Smooth muscle cell (in vitro differentiated cells): ENCODE data around the gene NSD1. TPM values are rescaled to one million over a fixed set of nuclear protein-coding genes. Genes with fewer than 3 reads are reported as not detected.

Source experiments
- DNase-seq: peaks from one replicate; lab custom pipeline; 2025; ENCODE audit not compliant: unreplicated experiment; lab: John Stamatoyannopoulos, UW
- H2AFZ ChIP-seq: fragments of 200-600 bp; sonication (generic); 2 replicates; pipeline ENCODE4 v1.6.0; 2016; ENCODE audit warnings: antibody characterized with exemption, low read depth, mild to moderate bottlenecking
- H3F3A ChIP-seq: fragments of 200-600 bp; sonication (generic); 2 replicates; pipeline ENCODE4 v1.6.0; 2017; ENCODE audit warnings: antibody characterized with exemption, low read depth
- H3K27ac ChIP-seq: fragments of 200-600 bp; sonication (generic); 2 replicates; pipeline ENCODE4 v1.5.1; 2016; ENCODE audit warnings: low read depth, mild to moderate bottlenecking
- H3K27me3 ChIP-seq: fragments of 200-600 bp; sonication (generic); 2 replicates; pipeline ENCODE4 v1.6.1; 2016; ENCODE audit warnings: low read depth, mild to moderate bottlenecking
- H3K36me3 ChIP-seq: fragments of 200-600 bp; sonication (generic); 2 replicates; pipeline ENCODE4 v1.5.1; 2016; ENCODE audit warnings: low read depth
- H3K4me1 ChIP-seq: fragments of 200-600 bp; sonication (generic); 2 replicates; pipeline ENCODE4 v1.5.1; 2016; ENCODE audit warnings: low read depth
- H3K4me2 ChIP-seq: fragments of 200-600 bp; sonication (generic); 2 replicates; pipeline ENCODE4 v1.6.0; 2016; ENCODE audit warnings: mild to moderate bottlenecking
- H3K4me3 ChIP-seq: fragments of 200-600 bp; sonication (generic); 2 replicates; pipeline ENCODE4 v1.5.1; 2016; ENCODE audit warnings: mild to moderate bottlenecking
- H3K79me2 ChIP-seq: fragments of 200-600 bp; sonication (generic); 2 replicates; pipeline ENCODE4 v1.6.0; 2016; ENCODE audit warnings: low read depth, mild to moderate bottlenecking
- H3K9ac ChIP-seq: fragments of 200-600 bp; sonication (generic); 2 replicates; pipeline ENCODE4 v1.6.0; 2016; ENCODE audit warnings: low read depth
- H3K9me3 ChIP-seq: fragments of 200-600 bp; sonication (generic); replicated peaks from 2 replicates; pipeline ENCODE4 v1.5.1; 2016; ENCODE audit warnings: low read depth
- H4K20me1 ChIP-seq: fragments of 200-600 bp; sonication (generic); 2 replicates; pipeline ENCODE4 v1.6.0; 2016; ENCODE audit warnings: low read depth
- CTCF ChIP-seq: fragments of 200-600 bp; sonication (generic); IDR thresholded peaks from 2 replicates; pipeline ENCODE4 v1.5.1; 2017; ENCODE audit warnings: borderline replicate concordance, mild to moderate bottlenecking, antibody characterized with exemption; ENCODE audit not compliant: insufficient read depth, poor library complexity, severe bottlenecking
- WGBS: methylation state at CpG from one replicate; pipeline ENCODE4 v1.1.7; 2016; ENCODE audit warnings: low lambda C conversion rate; 5-methylcytosine and 5-hydroxymethylcytosine counted together
- polyA plus RNA-seq: library from polyadenylated mRNA; unstranded; fragments of >200 nt; fragmentation: Nextera tagmentation; extraction: Ambion mirVana; gene quantifications from 2 replicates; pipeline ENCODE4 v1.2.1, GENCODE V29; 2016
- total RNA-seq: library from RNA; depleted of rRNA; stranded (reverse); fragments of >200 nt; gene quantifications from 2 replicates; pipeline ENCODE4 v1.2.3, GENCODE V29; 2014

Gene NSD1
- total and polyA plus RNA-seq, 2 experiments from 2014 or later = 22.6 to 38.2 TPM

GRCh38 chr5:177231479-177232250, 98.1 kb downstream of the NSD1 start:
- Histone ChIP-seq H2AFZ (no peak overlapping the region), H3K4me3 (no peak overlapping the region), H3K9ac (no peak overlapping the region), H3K79me2 (peaks cover 91% of the 10 kb centered on the region), H3K36me3 (peaks cover 4% of the 10 kb centered on the region), H3K27me3 (no peaks in the 10 kb centered on the region), H3K9me3 (no peaks in the 10 kb centered on the region), H4K20me1 (peaks cover 96% of the 10 kb centered on the region), H3K27ac (peak overlapping the region; percentile 88), H3K4me2 (peak overlapping the region; percentile 52), H3K4me1 (peaks cover 10% of the 10 kb centered on the region), H3F3A (no peaks in the 10 kb centered on the region)
- DNase-seq = no peak
- 90% methylated on average over 11 of the region's 11 CpGs for WGBS
- no peak for TF ChIP-seq CTCF

GRCh38 chr5:177232358-177232757, 98.8 kb downstream of the NSD1 start:
- Histone ChIP-seq H3F3A (no peaks in the 10 kb centered on the region), H3K79me2 (peaks cover 87% of the 10 kb centered on the region), H3K27ac (peak overlapping the region; percentile 88), H3K27me3 (no peaks in the 10 kb centered on the region), H3K9ac (no peak overlapping the region), H3K4me3 (no peak overlapping the region), H3K4me2 (peak overlapping the region; percentile 52), H3K36me3 (peaks cover 5% of the 10 kb centered on the region), H2AFZ (no peak overlapping the region), H3K4me1 (peaks cover 10% of the 10 kb centered on the region), H3K9me3 (no peaks in the 10 kb centered on the region), H4K20me1 (peaks cover 94% of the 10 kb centered on the region)
- no peak for DNase-seq
- 81% methylated on average over 4 of the region's 4 CpGs for WGBS
- no peak for TF ChIP-seq CTCF

- Histone ChIP-seq H2AFZ (no peak overlapping the region), H3K4me3 (no peak overlapping the region)
These were observed 99.2 kb downstream of the NSD1 start for GRCh38 chr5:177232761-177233160.

More at GRCh38 chr5:177232761-177233160, 99.2 kb downstream of the NSD1 start:
- no peak for DNase-seq
- peak overlapping the region; percentile 72 for H3K4me2 ChIP-seq
- H3K79me2 ChIP-seq = peaks cover 85% of the 10 kb centered on the region
- H3K36me3 ChIP-seq = peaks cover 6% of the 10 kb centered on the region
- WGBS = 76% methylated on average over 1 of the region's 1 CpG
- H3K27ac ChIP-seq = peak overlapping the region; percentile 88
- no peak overlapping the region for H3K9ac ChIP-seq
- no peaks in the 10 kb centered on the region for H3K27me3 ChIP-seq
- peaks cover 10% of the 10 kb centered on the region for H3K4me1 ChIP-seq
- TF ChIP-seq CTCF = no peak
- H3K9me3 ChIP-seq = no peaks in the 10 kb centered on the region
- no peaks in the 10 kb centered on the region for H3F3A ChIP-seq
- H4K20me1 ChIP-seq = peaks cover 93% of the 10 kb centered on the region
